Mucosa of rectum (tissue), 2 donors: Measurements from ENCODE around the gene OARD1.

Experiments used
- H3K27ac ChIP-seq, 2 donors: one replicate each; pipeline ENCODE4 v1.7.0; 2013; ENCODE audit warnings: inconsistent platforms in 2 of 2, low read depth in 2 of 2, low read length in 2 of 2
- H3K27me3 ChIP-seq, 2 donors: one replicate each; pipeline ENCODE4 v1.7.0; 2013; ENCODE audit warnings: low read length in 2 of 2; ENCODE audit not compliant: control insufficient read depth in 2 of 2, insufficient read depth in 2 of 2
- H3K36me3 ChIP-seq, 2 donors: one replicate each; pipeline ENCODE4 v1.7.0; 2013; ENCODE audit warnings: low read length in 2 of 2; ENCODE audit not compliant: control insufficient read depth in 2 of 2, insufficient read depth in 2 of 2
- H3K4me1 ChIP-seq, 2 donors: one replicate each; pipeline ENCODE4 v1.7.0; 2013; ENCODE audit warnings: low read length in 2 of 2, mild to moderate bottlenecking in 1 of 2; ENCODE audit not compliant: control insufficient read depth in 2 of 2, insufficient read depth in 2 of 2
- H3K4me3 ChIP-seq, 2 donors: one replicate each; pipeline ENCODE4 v1.7.0; 2013; ENCODE audit warnings: low read length in 2 of 2
- H3K9ac ChIP-seq, 2 donors: one replicate each; pipeline ENCODE4 v1.7.0; 2013; ENCODE audit warnings: low read length in 2 of 2, low read depth in 1 of 2, mild to moderate bottlenecking in 1 of 2
- H3K9me3 ChIP-seq, 2 donors: one replicate each; pipeline ENCODE4 v1.7.0; 2013; ENCODE audit warnings: low read length in 2 of 2; ENCODE audit not compliant: control insufficient read depth in 2 of 2
- donor health status: healthy.
- donor health status: Normal muscosa, but diverticular disease.

The OARD1 gene

DNA sequence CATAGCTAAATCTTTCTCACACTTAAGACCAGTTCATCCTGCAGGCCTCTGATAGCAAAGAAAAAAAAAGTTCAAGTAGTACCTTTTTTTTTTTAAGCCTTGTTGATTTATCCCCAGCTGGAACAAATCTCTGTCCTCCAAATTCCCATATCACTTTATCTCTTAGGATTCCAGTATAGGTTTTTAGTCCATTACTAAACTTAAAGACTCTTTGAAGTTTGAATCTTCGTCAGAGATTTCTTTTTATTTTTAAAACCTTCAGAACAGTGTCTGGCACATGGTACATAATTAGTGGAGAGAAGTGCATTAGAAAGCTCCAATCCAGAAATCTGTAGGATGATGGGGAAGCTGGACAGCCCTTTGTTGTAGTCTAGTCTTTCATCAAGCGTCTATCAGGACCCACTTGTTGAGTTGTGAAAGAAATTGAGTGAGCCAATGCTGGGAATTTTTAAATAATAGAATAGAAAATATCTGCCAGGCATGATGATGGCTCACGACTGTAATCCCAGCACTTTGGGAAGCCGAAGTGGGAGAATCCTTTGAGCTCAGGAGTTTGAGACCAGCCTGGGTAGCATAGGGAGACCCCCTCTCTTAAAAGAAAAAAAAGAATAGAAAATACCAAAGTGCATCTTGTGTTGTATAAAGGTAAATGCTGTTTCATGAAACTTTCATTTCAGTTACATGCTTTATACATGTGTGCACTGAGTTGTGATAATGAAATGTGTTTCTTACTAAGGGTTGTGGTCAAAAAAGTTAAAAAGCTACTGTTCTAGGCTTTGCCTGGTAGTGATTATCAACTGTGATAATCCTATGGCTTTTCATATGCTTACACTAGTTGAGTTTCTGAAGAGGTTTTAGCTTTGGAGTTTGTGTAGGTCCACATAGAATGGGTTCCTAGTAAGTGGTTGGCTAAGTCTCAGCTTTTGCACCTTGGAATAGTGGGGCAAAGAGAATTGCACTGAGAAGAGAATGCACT lies 3.8 kb upstream of the OARD1 start:
- Histone ChIP-seq H3K4me3 (no peak overlapping the region), H3K27me3 (no peaks in the 10 kb centered on the region), H3K27ac (no peak overlapping the region), H3K9ac (no peak overlapping the region), H3K4me1 (peaks cover 21 to 26% of the 10 kb centered on the region in 2 donors), H3K36me3 (peaks cover 11 to 14% of the 10 kb centered on the region in 2 donors), H3K9me3 (no peaks in the 10 kb centered on the region)

DNA sequence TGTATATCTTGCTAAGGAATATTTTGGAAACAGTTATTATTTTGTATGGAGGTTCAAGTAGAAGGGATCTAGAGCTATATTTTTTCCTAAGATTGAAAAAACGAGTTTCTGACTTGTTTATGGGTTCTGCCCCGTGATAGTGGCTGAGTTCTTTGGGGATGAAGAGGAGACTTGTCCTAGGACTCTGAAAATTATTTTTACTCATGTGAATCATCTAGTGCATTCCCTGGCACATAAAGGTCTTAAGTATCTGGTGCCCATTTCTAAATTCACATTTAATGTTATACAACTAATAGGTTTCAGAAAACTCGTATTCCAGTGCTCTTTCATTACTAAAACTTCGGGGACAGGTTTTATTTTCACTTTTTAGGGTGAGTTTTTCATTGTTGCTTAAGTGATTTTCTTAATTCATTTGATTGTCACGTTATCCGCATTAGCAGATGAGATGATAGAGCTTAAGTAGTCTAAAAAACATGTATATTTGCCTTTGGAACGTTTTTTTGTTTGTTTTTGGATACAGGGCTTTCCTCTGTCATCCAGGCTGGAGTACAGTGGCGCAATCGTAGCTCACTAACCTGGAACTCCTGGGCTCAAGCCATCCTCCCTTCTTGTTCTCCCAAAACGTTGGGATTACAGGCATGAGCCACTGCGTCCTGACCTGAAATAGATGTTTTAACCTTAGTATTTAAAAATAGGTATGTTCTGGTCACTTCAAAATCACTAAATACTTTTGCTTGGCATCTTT lies 2.7 kb upstream of the OARD1 start:
- Histone ChIP-seq H3K4me1 (peaks cover 23 to 31% of the 10 kb centered on the region in 2 donors), H3K9me3 (no peaks in the 10 kb centered on the region), H3K9ac (peak overlapping the region in 1 of 2 donors; percentile 96), H3K36me3 (peaks cover 3 to 5% of the 10 kb centered on the region in 2 donors), H3K27ac (peak overlapping the region in 1 of 2 donors; percentile 99), H3K27me3 (no peaks in the 10 kb centered on the region), H3K4me3 (peak overlapping the region; percentile 87 to 95)

DNA sequence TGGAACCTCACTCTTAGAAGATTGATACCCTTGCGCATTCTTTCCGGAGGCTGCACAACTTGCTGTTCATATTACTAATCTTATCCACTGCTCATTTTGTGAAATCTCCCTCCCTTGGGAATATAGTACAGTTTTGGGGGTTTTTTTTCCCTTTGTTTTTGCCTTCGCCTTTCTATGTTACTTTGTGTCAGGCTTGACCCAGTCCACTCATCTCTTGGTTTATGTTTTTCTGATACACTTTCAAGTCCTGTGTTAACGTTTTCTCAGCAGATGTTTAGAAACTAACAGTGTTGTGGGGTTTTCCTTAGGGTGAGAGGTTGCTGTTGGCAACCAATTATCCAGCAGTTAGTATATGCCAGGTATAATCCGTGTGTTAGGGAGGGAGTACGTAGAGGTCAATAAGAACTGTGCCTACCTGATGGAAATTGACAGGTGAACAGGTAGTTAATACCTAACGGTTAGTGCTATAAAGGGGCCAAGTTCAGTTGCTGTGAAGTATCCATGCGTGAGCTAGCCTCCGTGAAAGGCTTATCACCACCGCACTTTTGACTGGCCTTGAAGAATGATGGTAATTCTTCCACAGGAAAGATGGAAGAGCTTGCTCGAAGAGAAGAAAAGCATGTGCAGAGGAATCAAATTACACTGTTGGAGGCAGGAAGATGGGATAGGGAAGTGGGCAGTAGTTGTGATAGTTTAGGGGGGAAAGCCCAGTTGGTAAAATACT lies 2.0 kb upstream of the OARD1 start:
- peaks cover 23 to 31% of the 10 kb centered on the region in 2 donors for H3K4me1 ChIP-seq

DNA sequence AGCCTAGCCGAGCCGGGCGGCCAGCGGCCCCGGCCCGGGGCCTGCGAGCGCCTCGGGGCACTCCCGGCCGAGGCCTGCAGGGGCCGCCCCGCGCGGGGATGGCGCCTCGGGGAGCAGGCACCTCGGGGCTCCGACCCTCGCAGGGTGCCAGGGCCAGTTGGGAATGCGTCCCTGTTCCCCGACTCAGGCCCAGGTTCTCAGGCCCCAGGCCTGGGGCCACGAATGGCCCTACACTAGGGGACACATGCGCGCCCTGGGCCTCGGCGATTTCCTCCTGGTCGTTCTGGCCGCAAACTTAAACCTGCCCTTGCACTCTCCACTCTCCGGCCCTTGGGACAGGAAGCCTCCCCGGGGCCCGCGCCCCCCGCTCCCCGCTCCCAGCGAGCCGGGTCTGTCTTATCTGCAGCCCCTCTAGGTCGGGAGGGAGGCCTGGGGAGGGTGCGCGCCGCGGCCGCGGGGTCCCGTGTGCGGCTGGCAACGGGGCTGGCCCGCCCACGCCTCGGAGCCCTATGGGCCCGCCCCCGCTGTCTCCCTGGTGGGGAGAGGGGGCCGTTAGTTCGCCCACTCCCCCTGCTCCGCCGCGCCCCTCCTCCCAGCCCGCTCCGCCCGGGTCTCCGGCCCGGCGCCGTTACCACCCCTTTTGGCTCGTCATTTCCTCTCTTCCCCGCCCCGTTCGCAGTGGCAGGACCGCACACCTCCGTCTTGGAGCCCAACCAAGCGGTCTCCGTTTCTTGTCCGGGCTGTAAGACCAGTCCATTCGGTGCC lies 1.2 kb upstream of the OARD1 start:
- peak overlapping the region; percentile 99 to 100 for H3K27ac ChIP-seq

More for the DNA sequence above, 2.0 kb upstream of the OARD1 start:
- Histone ChIP-seq H3K27me3 (no peaks in the 10 kb centered on the region), H3K9ac (peak overlapping the region; percentile 96 to 98), H3K27ac (peak overlapping the region; percentile 99 to 100), H3K9me3 (no peaks in the 10 kb centered on the region), H3K4me3 (peak overlapping the region; percentile 87 to 95), H3K36me3 (peaks cover 3 to 8% of the 10 kb centered on the region in 2 donors)

DNA sequence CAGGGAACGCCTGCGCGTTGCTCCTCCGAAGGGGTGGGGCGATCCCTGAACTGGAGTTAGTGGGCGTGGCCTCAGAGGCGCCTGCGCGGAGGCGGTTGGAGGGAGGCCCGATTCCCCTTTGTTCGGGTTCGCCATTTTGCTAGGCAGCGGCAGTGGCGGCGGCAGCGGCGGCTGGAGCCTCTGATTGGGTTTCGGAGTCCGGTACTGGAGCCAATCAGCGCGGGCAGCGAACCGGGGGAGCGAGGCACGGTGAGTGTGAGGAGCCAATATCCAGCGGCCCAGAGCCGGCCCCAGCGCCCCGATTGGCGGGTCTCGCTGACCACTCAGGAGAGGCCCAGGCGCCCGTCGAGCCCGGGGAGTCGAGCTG lies 663 bp upstream of the OARD1 start, which contains the start of gene NFYA:
TSS of gene NFYA (plus strand) at position 139 of the 367 bp plus-strand sequence. CDS start 6,116 bp downstream, outside the sequence.
- Histone ChIP-seq H3K27me3 (no peaks in the 10 kb centered on the region), H3K9ac (peak within 1 kb of the TSS; percentile 98 to 100), H3K36me3 (peaks cover 4 to 15% of the 10 kb centered on the region in 2 donors), H3K4me1 (peaks cover 20 to 27% of the 10 kb centered on the region in 2 donors), H3K9me3 (no peaks in the 10 kb centered on the region), H3K27ac (peak within 1 kb of the TSS; percentile 99 to 100), H3K4me3 (peak within 1 kb of the TSS; percentile 95 to 96)

More for the DNA sequence above, 1.2 kb upstream of the OARD1 start:
- Histone ChIP-seq H3K36me3 (peaks cover under 1 to 10% of the 10 kb centered on the region in 2 donors), H3K9me3 (no peaks in the 10 kb centered on the region), H3K9ac (peak overlapping the region; percentile 96 to 98), H3K4me3 (peak overlapping the region; percentile 87 to 95), H3K27me3 (no peaks in the 10 kb centered on the region), H3K4me1 (peaks cover 23 to 31% of the 10 kb centered on the region in 2 donors)

DNA sequence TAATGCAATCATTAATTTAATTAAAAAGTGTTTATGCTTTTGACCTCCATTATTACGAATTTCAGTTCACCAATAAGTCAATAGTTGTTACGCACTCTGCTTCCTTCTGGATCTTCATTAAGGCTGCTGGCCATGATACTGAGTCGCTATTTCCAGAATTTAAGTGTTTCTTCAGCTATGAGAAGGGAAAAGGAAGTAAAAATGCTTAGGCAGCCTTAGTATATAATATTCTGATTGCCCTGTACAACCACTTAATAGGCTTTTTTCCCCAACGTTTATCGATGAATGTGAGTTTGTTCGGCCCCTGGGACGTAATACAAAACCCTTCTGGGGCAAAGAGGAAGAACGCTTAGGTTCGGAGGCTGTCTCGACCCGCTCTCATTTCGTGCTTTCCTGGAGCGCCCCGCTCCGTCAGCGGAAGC lies 644 bp downstream of the OARD1 start:
- Histone ChIP-seq H3K36me3 (peaks cover 10 to 20% of the 10 kb centered on the region in 2 donors), H3K4me1 (peaks cover 20 to 22% of the 10 kb centered on the region in 2 donors), H3K27me3 (no peaks in the 10 kb centered on the region), H3K27ac (peak overlapping the region; percentile 99 to 100), H3K9ac (peak overlapping the region; percentile 98 to 100), H3K4me3 (peak overlapping the region; percentile 78 to 96), H3K9me3 (no peaks in the 10 kb centered on the region)

DNA sequence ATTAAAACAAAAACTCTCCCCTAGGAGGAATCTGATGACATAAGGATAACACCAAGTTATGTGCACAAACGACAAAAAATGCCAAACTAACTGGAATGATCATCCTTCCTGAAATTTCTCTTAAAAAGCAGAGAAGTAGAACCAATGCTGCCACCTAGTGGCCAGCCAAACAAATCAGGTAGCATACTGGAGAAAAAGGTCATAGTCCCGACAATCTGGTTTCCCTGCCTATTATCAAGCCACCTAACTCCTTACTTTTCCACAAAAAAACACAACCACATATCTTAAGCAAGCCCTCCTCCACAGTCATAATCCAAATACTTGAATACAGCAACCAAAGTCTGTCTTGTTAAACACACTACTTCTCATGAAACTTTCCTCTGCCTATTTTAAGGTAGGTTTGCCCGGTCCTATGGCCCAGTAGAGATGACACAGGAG lies 5.3 kb downstream of the OARD1 start:
- no peaks in the 10 kb centered on the region for H3K27me3 ChIP-seq
- no peak overlapping the region for H3K27ac ChIP-seq
- H3K4me3 ChIP-seq, result no peak overlapping the region
- peaks cover 15 to 29% of the 10 kb centered on the region in 2 donors for H3K4me1 ChIP-seq
- H3K9me3 ChIP-seq, result no peaks in the 10 kb centered on the region
- peaks cover 10 to 21% of the 10 kb centered on the region in 2 donors for H3K36me3 ChIP-seq
- no peak overlapping the region for H3K9ac ChIP-seq

DNA sequence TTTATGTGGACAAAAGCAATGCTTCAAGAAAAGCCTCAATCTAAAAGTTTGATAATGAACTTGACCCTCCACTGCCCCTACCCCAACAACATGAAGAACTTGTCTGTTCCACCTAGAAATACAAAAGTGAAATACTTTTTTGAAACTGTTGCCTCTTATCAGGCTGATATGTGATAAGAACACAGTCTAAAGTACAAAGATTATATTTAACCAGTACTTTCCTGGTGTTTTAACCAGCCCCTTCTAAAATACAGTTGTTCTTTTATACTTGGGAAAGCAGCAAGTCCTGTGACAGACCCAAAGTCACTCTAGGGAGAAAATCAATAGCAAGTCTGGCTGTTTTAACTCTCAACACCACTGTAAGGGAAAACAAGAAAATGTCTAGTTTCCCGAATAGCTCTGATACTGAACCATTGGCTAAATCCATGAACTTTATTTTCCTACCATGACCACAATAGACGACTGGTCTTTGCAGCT lies 6.6 kb downstream of the OARD1 start:
- Histone ChIP-seq H3K36me3 (peaks cover 14 to 28% of the 10 kb centered on the region in 2 donors), H3K27ac (peak overlapping the region; percentile 56 to 68), H3K9me3 (no peaks in the 10 kb centered on the region), H3K4me3 (no peak overlapping the region), H3K27me3 (no peaks in the 10 kb centered on the region), H3K9ac (no peak overlapping the region), H3K4me1 (peaks cover 11 to 22% of the 10 kb centered on the region in 2 donors)

DNA sequence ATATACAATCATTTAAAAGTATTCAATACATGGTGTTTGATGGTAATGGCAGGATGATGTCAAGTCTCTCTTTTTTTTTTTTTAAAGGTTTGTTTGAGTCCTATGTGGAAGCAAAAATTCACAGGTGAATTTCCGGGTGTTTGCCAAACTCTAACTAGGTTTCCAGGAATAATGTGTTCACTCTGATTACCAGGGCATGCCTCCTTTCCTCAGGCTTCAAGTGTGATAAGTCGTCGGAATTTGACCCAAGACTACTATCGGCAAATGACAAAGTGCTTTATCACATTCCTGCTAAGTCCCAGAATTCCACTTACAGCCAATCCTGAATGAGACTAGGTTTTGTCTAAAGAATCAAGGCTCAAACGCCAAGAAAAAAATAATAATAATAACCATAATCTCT lies 7.3 kb downstream of the OARD1 start:
- Histone ChIP-seq H3K9ac (no peak overlapping the region), H3K4me1 (peaks cover 11 to 21% of the 10 kb centered on the region in 2 donors), H3K27ac (peak overlapping the region; percentile 56 to 68), H3K9me3 (no peaks in the 10 kb centered on the region), H3K4me3 (no peak overlapping the region), H3K36me3 (peaks cover 14 to 28% of the 10 kb centered on the region in 2 donors), H3K27me3 (no peaks in the 10 kb centered on the region)
